Natural killer cell (primary cell): ENCODE measurements around the gene SP3. TPM values are rescaled to one million over a fixed set of nuclear protein-coding genes. Genes with fewer than 3 reads are reported as not detected.

Experiments
- ATAC-seq, 3 donors: fragments of 150-1000 bp in 2 of 3; fragments of 200-7000 bp in 1 of 3; cut with Tn5 transposase; 1 replicate in 1 of 3; 2 replicates in 2 of 3; pipeline ENCODE4 v1.10.0; 2021; ENCODE audit warnings: mild to moderate bottlenecking in 2 of 3, moderate library complexity in 2 of 3
- DNase-seq, 2 donors: peaks; one replicate each; pipeline versions ENCODE4 v3.0.0 to v3.0.0-alpha.2; 2013 to 2021; ENCODE audit warnings: mixed read lengths in 1 of 2
- H3K27ac ChIP-seq: one replicate; pipeline ENCODE4 v1.5.1; 2013; ENCODE audit warnings: mild to moderate bottlenecking, low read length
- H3K27me3 ChIP-seq: one replicate; pipeline ENCODE4 v1.6.1; 2013; ENCODE audit warnings: low read length; ENCODE audit not compliant: control insufficient read depth, insufficient read depth
- H3K36me3 ChIP-seq: one replicate; pipeline ENCODE4 v1.6.1; 2013; ENCODE audit warnings: low read length; ENCODE audit not compliant: control insufficient read depth, insufficient read depth
- H3K4me1 ChIP-seq: one replicate; pipeline ENCODE4 v1.6.1; 2013; ENCODE audit warnings: low read length; ENCODE audit not compliant: control insufficient read depth, insufficient read depth
- H3K4me3 ChIP-seq: one replicate; pipeline ENCODE4 v1.5.1; 2013; ENCODE audit warnings: low read length
- H3K9me3 ChIP-seq: one replicate; pipeline ENCODE4 v1.6.1; 2013; ENCODE audit warnings: low read length; ENCODE audit not compliant: control insufficient read depth, insufficient read depth
- H3K27ac Mint-ChIP-seq, 2 donors: one replicate each; pipeline ENCODE4 v1.8.0; 2022; ENCODE audit warnings: mild to moderate bottlenecking in 2 of 2, mixed read lengths in 2 of 2, moderate library complexity in 1 of 2
- H3K27me3 Mint-ChIP-seq, 2 donors: one replicate each; pipeline ENCODE4 v1.8.0; 2022; ENCODE audit warnings: low read depth in 2 of 2, mixed read lengths in 2 of 2
- H3K36me3 Mint-ChIP-seq: one replicate; pipeline ENCODE4 v1.8.0; 2022; ENCODE audit warnings: mixed read lengths
- H3K4me1 Mint-ChIP-seq, 2 donors: one replicate each; pipeline ENCODE4 v1.8.0; 2022; ENCODE audit warnings: mixed read lengths in 2 of 2
- H3K4me3 Mint-ChIP-seq: one replicate; pipeline ENCODE4 v1.8.0; 2022; ENCODE audit warnings: mild to moderate bottlenecking, moderate library complexity, mixed read lengths
- H3K9me3 Mint-ChIP-seq, 2 donors: one replicate each; pipeline ENCODE4 v1.8.0; 2022; ENCODE audit warnings: mixed read lengths in 2 of 2
- WGBS: methylation state at CpG from one replicate; pipeline ENCODE4 v1.1.7; 2013; ENCODE audit warnings: missing lambda C conversion rate; ENCODE audit not compliant: insufficient coverage; 5-methylcytosine and 5-hydroxymethylcytosine counted together
- intact Hi-C: fragments of 100-400 bp; cut with micrococcal nuclease; formaldehyde crosslinking; loops from one replicate; pipeline ENCODE4 v1.14.2; 2022
- total RNA-seq, 4 donors: library from RNA; stranded (reverse); fragments of 120-200 nt in 1 of 4; gene quantifications; one replicate each; pipeline versions ENCODE4 v1.2.3 to v1.2.4, GENCODE V29; 2013 to 2022
- TF ChIP-seq, protein P1 (sequence below): fragments of 200-600 bp; IDR thresholded peaks from one replicate; pipeline ENCODE4 v1.8.0; 2022; ENCODE audit warnings: antibody characterized with exemption

Gene SP3
- total RNA-seq, 3 donors from 2014 or later (not counting 1 experiment from before 2014, with no cell fraction given), result 179 to 200 (median 188) TPM

DNA sequence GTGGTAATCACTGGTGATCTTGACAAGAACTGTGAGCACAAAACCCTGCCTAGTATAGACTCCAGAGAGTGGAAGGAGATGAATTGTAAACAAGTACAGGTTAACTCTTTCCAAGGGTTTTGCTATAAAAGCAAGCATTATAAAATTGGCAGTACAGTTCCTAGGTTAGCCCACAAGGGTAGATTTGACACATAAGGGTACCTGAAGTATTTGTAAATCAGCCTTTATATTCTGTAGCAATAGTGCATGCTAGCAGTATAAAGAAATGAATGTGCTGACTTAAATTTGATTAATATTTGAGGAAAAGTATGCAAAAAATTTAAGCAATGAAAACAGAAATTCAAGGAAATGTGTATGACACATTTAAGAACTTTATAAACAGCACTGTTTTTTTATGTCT is 42.4 kb downstream of the SP3 start:
- H3K4me1 Mint-ChIP-seq, result peaks cover 69 to 75% of the 10 kb centered on the region in 2 donors
- ATAC-seq (no peak), DNase-seq (no peak)
- peak overlapping the region; percentile 67 to 78 for H3K27ac Mint-ChIP-seq
- Histone ChIP-seq H3K36me3 (peaks cover 1% of the 10 kb centered on the region), H3K4me3 (no peak overlapping the region), H3K27ac (no peak overlapping the region), H3K4me1 (peaks cover 16% of the 10 kb centered on the region), H3K9me3 (no peaks in the 10 kb centered on the region), H3K27me3 (no peaks in the 10 kb centered on the region)
- H3K36me3 Mint-ChIP-seq, result no peaks in the 10 kb centered on the region
- H3K9me3 Mint-ChIP-seq, result no peaks in the 10 kb centered on the region
- TF ChIP-seq, protein P1, sequence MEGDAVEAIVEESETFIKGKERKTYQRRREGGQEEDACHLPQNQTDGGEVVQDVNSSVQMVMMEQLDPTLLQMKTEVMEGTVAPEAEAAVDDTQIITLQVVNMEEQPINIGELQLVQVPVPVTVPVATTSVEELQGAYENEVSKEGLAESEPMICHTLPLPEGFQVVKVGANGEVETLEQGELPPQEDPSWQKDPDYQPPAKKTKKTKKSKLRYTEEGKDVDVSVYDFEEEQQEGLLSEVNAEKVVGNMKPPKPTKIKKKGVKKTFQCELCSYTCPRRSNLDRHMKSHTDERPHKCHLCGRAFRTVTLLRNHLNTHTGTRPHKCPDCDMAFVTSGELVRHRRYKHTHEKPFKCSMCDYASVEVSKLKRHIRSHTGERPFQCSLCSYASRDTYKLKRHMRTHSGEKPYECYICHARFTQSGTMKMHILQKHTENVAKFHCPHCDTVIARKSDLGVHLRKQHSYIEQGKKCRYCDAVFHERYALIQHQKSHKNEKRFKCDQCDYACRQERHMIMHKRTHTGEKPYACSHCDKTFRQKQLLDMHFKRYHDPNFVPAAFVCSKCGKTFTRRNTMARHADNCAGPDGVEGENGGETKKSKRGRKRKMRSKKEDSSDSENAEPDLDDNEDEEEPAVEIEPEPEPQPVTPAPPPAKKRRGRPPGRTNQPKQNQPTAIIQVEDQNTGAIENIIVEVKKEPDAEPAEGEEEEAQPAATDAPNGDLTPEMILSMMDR, result no peak
- intact Hi-C loops, result loop anchor here (5.0 kb wide), 1 partner anchor 40 kb away; no protein-coding TSS in a partner anchor
- no peak overlapping the region for H3K4me3 Mint-ChIP-seq
- H3K27me3 Mint-ChIP-seq, result no peaks in the 10 kb centered on the region

DNA sequence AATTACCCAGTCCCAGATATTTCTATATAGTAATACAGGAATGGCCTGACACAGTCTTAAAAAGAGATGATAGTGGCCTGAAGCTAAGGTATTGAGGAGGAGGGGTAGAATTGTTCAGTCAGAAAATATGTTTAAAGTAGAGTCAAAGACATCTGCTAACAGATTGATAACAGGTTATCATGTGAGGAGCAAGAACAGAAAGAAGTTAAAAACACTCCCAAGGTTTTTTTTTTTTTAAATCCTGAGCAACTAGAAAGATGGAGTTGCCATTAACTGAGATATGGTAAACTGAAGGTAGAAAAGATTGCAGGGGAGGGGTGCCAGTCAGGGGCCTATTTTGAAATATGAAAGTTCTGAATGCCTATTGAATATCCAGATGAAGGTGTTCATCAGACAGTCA is 43.1 kb downstream of the SP3 start:
- TF ChIP-seq, protein P1, result no peak
- ATAC-seq, result no peak
- H3K27ac Mint-ChIP-seq, result peak overlapping the region; percentile 67 to 78
- no peaks in the 10 kb centered on the region for H3K27me3 Mint-ChIP-seq
- peaks cover 16% of the 10 kb centered on the region for H3K4me1 ChIP-seq
- peaks cover 72 to 79% of the 10 kb centered on the region in 2 donors for H3K4me1 Mint-ChIP-seq
- H3K27ac ChIP-seq, result no peak overlapping the region
- H3K4me3 ChIP-seq, result no peak overlapping the region
- no peaks in the 10 kb centered on the region for H3K27me3 ChIP-seq
- H3K9me3 Mint-ChIP-seq, result no peaks in the 10 kb centered on the region
- no peak for DNase-seq
- H3K36me3 Mint-ChIP-seq, result no peaks in the 10 kb centered on the region
- H3K36me3 ChIP-seq, result peaks cover 8% of the 10 kb centered on the region
- intact Hi-C loops, result loop anchor here (5.0 kb wide), 1 partner anchor 40 kb away; no protein-coding TSS in a partner anchor
- no peaks in the 10 kb centered on the region for H3K9me3 ChIP-seq
- H3K4me3 Mint-ChIP-seq, result peak overlapping the region; percentile 38

DNA sequence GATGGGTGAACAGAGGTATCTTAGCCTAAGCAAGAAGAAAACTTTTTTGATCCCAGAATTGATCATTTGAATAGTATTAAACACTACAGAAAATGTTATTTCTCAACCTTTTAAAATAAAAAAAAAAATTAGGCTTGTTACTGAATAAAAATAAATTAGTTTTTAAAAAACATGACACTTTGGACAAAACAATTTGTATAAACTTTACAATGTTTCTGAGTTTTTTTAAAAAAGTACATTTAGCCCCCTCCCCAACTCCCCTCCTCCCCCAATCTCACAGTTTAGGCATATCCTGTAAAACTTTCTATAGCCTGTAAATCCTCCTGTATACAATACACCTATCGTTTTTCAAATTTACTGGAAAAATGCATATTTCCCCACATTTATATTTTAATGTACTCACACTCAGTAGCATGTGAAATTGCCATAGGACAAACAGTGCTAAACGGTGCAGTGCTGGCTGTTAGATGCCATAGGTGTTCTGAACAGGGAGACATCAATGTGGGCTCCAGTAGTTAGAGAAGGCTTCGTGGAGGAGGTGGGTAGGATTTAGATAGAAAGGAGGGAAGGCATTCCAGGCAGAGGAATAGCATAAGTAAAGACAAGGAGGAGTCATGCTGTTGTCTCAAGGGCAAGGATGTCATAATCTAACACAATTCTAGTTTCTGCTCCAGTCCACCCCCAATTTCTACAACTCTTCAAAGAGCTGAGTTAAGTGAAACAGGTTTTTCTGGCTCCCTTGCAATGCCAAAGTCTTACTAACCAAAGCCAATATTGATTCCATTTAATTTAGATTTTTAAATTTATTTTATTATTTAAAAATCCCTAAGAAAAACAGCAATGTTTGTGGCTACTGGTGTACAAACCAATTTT is 50.9 kb downstream of the SP3 start:
- intact Hi-C loops, result no loop called here
- Mint-ChIP-seq H3K27me3 (no peaks in the 10 kb centered on the region), H3K36me3 (peaks cover 11% of the 10 kb centered on the region), H3K27ac (peak overlapping the region; percentile 76 to 85), H3K4me3 (no peak overlapping the region), H3K9me3 (no peaks in the 10 kb centered on the region), H3K4me1 (peaks cover 46 to 48% of the 10 kb centered on the region in 2 donors)
- Histone ChIP-seq H3K27me3 (no peaks in the 10 kb centered on the region), H3K4me1 (peaks cover 2% of the 10 kb centered on the region), H3K36me3 (peaks cover 59% of the 10 kb centered on the region), H3K4me3 (no peak overlapping the region), H3K27ac (no peak overlapping the region), H3K9me3 (no peaks in the 10 kb centered on the region)
- no peak for ATAC-seq
- no peak for DNase-seq
- TF ChIP-seq, protein P1, result no peak
- WGBS, result 92% methylated on average over 3 of the region's 3 CpGs
